DMS153 treated with DMSO at 0.1 percent for 48 hours (cell line): Measurements from ENCODE around the gene PTPRT.

ENCODE experiments used
- DNase-seq: peaks from one replicate; lab custom pipeline; 2025; ENCODE audit not compliant: unreplicated experiment; lab: John Stamatoyannopoulos, UW

Gene PTPRT

DNA sequence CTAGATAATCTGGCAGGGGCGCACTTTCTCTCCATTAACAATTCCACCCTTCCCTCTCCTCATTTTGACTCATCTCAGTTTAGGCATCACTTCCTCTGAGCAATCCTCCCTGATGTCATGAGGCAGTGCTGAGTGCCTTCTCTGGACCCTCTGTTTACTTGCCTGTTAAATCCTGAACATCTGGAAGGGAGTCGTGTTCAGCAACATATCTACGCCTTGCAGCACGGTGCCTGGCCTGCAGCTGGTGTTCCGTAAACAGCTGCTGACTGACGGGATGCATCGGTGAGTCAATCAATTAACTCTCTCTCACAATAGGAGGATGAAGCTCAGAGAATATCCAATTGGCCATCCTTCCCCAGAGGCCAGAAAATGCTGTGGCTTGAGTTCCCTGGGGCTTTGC is 613.5 kb downstream of the PTPRT start:
- no peak for DNase-seq

DNA sequence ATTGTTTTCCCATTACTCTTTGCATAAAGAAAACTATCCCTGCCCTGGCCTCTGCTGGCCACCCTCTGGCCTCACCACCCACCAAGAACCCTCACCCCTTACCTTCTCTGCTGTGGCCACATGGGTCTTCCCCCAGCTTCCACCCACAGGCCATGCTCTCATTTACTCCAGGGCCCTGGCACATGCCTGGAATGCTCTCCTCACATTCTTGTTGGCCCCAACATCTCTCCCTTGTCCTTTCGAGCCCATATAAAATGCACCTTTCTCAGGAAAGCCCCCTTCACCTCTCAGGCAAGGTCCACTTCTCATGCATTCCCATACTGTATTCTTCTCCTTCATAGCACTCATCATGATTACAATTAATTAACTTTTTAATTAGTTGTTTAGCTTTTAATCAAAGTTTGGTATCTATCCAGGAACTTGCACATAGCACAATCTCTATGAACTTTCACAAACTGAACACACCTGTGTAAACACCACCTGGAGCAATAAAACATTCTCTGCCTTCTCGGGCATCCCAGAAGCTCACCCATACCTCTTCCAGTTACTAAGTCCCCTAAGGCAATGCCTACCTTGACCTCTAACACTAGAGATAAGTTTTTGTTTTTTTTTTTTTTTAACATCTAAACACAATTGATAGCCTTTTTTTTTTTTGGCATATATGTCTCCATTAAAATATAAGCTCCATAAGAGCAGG is 617.2 kb downstream of the PTPRT start:
- DNase-seq: no peak

DNA sequence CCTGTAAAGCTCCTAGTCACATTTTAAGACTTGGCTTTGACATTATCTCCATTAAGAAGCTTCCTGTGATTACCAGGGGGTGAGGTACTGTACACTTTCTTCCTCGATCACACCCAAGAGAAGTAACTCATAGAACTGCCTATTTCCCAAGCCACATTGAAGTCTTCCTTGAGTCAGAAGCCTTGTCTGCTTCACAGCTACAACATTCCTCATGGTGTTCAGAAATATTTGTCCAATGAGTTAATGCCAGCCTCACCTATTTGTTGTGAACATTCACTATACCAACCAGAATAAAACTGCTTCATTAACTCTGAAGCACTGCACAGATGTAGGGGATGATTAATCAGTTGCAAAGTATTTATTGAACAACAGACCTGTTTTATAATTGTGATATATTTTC is 622.3 kb downstream of the PTPRT start:
- no peak for DNase-seq

DNA sequence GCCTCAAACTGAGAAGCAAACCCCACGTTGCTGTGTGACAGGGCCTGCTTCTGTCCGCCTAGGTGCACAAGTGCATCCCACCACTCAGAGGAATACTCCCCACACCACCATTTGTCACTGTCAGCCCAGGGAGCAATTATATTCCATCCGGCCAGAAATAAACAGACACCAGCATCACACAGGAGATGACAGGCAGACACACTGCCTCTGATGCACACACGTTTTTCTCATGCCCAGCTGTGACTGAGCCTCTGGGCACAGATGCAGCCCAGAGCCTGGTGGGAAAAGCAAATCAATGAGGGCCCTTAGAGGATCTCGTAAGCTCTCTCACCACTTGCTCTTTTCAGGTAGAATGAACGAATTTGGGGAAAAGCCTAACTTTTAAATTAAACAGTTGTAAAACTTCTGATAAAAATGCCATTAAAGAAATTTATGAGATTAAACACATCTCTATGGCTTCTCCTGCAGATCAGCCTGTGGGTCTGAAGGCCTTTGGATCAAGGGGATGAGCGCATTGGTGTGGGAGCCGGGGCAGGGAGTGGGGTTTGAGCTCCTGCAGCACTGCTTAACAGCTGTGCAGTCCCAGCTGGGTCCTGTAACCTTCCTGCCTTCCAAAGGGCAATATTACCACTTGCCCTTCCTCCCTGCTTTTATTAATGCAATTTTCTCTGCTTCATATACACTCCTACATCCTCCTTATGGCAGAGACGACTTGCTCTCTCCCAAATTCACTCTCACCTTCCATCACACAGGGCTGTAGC is 624.3 kb downstream of the PTPRT start:
- no peak for DNase-seq

DNA sequence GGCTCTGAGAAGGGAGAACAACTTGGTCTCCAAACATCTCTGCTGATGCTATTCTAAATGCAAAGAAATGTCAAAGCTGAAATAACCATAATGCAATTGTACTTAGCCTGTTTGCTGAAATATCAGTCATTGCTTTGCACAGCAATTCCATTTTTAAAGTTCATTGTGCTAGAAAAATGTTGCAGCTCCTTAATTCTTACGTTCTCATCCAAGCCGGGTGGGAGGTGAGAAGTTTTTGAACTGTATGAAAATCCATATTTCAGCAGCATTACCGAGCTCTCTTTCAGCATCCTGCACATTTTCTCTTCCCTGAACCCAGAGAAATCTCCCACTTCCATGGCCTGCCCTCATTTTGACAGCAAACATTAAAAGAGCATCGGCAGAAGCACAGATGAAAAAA is 630.0 kb downstream of the PTPRT start:
- no peak for DNase-seq

DNA sequence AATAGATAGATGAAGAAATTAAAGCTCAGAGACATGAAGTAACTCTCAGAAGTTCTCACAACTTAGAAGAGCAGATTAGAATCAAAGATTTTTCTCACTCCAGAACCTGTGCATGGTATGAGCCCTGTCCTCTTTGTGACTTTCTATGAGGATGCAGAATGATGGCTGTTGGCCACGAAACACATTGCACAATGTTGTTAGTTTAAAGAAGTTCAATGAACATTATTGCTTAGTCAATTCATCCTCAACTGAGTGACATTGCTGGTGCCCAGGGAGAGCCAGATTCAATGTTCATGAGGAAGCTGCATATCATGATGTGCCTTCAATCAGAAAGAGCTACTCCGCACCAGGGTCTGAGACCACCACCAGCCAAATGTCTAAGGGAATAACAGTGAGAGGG is 633.1 kb downstream of the PTPRT start:
- no peak for DNase-seq

DNA sequence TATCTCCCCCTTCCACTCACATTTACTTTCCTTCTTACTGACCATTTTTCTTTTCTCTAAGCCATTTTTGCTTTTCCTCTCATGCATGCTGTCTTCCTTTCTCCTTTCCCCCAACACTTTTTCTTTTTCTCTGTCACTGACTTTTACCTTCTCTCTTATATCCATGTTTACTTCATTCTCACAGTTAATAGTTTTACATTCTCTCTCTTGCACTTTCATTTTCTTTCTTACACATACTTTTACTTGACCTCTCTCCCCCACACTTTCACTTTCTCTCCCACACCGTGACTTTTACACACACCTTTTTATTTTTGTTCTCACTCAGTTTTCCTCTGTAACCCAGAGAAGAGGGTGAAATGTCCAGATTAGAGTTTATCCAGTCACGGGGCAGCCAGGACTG is 636.3 kb downstream of the PTPRT start:
- DNase-seq: no peak

DNA sequence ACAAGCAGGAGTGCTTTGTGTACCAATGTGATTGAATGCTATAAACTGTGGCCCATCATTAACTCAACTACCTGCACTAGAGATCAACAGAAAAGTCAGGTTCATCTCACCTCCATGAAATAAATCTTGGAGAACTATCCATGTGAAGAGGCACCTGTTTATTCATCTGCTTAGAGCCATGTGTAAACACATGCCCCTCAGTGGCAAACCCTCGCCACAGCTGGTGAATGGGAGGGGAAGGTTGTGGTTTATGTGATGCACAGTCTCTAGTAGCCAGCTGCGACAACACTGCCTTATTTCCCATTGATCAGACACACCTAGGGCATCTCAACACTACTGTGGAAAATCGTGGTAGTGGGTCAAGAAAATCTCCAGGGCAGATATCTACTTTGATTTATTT is 640.2 kb downstream of the PTPRT start:
- no peak for DNase-seq

DNA sequence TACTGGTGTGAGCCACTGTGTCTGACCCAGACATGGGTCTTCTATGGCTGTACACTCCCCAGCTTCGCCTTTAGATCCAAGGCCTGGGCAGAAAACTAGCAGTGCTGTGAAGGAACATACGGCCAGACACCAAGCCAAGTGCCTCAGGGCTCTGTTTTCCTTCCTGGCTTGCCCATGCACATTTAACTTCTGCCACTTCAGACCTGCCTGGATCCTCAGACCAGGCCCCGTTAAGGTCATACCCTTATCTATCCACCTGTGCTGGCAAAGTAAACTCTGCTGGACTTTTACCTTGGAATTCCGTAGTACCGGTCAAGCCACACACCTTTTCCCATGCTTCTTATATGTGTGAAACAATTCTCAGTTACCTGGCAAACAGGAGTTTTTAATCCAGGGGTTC is 644.8 kb downstream of the PTPRT start:
- no peak for DNase-seq

DNA sequence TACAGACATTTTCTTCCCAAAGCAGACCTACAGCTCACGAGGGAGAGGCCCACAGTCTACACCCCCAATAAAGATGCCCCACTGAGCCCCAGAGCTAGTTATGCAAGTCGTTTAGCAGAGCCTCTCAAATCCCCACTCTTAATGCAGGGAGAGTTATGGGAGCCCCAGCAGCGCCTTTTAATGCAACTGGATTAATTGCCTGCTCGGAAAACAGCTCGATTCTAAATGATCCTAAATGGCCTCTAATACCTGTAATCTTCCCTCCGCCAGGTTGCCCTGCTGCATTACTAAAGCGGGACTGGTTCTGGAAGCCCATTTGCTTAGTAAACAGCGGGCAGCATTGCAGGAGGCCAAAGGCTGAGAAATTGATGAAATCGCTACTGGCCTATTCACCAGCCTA is 656.9 kb downstream of the PTPRT start:
- DNase-seq: no peak

DNA sequence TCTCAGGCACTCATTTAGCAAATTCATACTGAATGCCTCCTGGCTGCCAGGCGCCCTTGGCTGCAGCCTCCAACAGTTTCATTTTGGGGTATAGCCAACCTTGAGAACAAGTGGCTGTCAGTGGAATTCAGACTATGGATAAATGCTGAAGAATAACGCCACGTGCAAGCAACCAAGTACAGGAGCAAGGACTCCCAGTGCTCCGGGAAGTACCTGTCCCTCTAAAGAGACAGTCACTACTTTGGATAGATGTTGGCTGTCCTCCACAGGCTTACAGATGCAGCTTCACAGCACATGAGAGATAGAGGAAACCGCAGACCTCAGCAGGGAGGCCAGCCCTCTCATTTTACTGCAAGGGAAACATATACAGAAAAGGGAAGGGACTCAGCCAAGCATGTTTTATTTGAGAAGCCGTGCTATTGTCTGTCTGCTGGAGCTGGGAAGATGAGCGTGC is 658.2 kb downstream of the PTPRT start:
- DNase-seq: no peak

DNA sequence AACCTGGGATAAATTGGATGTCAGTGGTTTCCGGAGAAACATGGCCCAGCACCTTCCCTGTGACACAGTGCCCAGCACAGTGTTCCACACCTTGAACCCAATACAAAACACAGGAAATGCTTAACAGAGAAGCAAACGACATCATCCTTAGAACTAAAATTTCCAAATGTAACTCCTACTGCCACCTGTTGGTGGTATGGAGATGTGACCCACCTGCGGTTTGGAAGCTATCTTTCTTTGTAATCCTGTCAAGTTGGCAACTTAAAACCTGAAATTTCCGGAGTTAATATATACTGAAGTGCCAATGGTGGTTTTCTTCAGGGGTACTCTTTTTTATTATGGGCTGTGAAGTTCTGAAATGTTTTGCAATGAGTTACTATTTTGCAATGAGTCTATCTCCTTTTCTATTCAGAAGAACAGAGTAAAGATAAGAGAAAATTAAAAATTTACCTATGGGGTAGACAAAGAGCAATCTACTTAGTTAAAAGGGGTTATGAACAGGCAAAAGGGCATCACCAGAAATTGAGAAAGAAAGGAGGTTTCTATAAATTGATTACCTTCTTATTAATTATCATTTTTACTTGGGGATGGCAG is 658.8 kb downstream of the PTPRT start:
- peak; percentile 56 for DNase-seq

DNA sequence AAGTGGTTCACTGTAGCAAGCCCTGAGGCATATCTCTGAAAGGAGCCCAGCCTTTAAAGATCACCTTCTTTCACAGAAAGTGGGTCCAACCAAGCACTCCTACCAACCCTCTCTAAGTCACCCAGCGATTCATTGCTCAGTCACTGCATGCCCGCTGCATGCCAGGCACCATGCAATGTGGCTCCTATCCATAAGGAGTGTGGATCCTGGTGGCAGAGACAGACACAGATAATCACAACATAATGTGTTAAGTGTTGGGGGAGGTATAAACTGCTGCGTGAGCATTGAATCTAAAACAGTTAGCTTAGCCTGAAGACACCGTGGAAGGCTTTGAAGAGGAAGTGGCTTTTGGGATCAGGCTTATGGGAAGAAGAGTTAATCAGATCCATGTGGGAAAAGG is 659.5 kb downstream of the PTPRT start:
- no peak for DNase-seq

DNA sequence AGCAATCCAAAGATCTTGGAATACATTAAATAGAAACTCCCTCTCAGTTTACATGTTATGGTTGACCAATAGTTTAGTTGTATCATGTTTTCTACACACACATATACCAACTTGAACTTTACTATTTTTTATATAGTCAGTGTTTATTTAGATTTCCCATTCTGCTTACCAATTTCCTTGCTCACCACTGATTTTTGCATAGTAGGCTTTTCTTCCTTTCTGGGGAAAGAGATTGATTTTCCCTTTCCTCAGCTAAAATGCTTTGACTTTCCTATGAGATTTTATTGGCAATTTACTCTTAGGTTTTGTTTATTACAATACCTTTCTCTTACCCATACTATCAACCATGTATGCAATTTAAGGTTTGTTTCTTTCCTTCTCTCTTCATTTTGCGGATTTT is 665.6 kb downstream of the PTPRT start:
- no peak for DNase-seq

DNA sequence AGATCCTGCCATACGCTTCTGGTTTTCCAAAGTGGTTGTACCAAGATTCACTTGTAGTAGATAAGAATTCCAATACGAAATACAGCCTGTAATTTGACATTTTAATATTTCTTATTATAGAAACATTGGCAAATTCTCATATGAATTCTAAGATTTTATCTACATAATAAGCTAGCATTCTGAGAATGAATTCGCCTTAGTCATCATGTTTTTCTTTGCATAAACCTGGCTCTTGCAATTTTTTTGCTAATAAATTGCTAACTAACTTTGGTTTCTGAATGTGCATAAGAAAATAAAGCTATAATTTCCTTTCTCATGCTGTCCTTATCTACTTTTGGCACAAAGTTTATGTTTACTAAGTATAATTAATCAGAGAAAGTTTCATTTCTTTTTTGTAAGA is 673.0 kb downstream of the PTPRT start:
- DNase-seq: no peak

DNA sequence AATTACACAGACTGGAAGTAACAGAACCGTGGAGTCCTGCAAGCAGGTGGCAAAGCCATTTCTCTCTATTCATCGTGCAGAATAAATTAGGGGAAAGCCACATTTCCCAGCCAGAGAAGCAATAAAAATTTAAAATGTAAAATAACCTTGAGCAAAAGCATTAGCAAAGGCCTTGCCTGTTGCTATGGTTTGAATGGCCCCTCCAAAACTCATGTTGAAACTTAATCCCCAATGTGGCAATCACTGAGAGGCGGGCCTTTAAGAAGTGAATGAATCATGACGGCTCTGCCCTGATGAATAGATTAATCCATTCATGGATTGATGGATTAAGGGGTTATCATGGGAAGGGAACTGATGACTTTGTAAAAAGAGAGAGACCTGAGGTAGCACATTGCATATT is 679.0 kb downstream of the PTPRT start:
- no peak for DNase-seq

DNA sequence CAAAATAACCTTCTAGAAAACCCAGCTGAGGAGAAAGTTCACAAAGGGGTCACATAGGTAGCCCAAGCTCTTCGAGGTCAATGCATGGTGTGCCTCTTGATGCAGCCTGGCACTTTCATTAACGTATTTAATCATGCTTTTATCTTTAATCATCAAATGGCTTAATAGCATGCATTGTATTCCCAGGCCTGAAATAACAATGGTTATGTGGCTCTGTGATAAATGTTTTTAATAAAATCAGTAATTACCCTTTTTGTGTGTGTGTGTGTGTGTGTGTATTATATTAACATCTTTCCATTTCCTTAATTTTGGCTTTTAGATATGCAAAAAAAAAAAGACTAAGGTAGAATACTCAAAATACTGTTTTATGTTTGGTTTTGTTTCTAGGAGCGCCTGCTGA is 681.8 kb downstream of the PTPRT start:
- DNase-seq: no peak

DNA sequence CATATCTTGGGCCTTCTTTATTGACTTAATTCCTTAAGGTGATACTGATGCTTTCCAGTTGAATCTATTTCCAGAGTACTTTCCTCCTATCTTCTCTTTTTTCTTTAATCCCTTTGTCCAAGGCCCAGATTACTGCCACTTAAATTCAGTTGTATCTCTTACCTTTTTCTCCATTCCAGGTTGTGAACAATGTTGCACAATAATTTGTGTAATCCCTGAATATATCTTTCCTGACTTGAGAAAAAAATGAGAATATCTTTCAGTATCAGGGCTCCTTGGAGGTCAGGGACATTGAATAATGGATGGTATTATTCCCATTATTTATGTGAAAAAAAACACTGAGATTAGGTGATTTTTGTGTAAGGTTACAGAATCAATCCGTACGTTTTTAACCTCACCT is 683.3 kb downstream of the PTPRT start:
- no peak for DNase-seq

DNA sequence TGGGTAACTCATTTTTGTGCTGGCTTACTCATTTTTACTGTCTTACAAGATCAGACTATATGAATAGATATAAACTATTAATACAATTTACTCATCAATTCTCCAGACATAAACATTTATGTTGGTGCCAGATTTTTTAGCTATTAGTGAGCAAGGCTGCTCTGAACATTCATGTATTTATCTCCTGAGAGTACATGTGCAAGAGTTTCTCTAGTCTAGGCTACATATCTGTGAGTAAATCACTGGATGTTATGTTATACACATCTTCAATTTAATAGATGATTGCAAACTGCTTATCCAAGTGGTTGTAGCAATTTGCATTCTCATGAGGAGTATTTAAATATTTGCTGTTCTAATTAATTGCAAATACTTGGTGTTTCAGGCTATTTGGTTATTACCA is 687.1 kb downstream of the PTPRT start:
- no peak for DNase-seq

DNA sequence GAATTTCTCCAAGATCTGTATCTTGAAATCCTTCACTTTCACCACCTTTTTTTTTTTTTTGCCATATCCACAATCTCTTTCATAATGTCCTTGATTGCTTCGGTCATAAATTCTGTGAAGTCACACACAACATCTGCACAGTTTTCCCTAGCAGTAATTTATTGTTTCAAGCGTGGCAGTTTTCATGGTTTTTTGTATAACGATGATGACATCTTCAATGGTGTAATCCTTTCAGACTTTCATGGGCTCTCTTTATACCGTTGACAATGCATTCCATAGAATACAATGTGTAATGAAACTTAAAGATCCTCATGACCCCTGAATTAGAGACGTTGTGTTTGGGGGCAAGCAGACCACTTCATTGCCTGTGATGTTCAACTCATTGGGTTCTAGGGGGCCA is 693.1 kb downstream of the PTPRT start:
- no peak for DNase-seq

DNA sequence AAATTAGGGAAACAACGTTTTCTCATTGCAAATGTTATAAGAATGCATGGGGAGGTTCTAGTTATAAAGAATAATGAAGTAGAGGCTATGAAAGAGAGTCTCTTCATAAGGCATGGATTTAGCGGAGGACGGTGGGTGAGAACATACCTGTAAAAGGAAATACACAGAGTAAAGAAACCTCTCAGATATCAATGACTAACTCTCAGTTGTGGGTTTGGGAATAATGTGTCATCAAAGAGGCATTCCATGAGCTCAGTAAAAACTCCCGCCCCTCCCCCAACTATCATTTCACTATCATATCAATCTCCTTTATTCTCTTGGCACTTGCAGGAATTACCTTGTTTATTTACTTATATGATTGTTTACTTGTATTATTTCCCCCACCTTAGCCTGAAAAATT is 695.4 kb downstream of the PTPRT start:
- DNase-seq: no peak

DNA sequence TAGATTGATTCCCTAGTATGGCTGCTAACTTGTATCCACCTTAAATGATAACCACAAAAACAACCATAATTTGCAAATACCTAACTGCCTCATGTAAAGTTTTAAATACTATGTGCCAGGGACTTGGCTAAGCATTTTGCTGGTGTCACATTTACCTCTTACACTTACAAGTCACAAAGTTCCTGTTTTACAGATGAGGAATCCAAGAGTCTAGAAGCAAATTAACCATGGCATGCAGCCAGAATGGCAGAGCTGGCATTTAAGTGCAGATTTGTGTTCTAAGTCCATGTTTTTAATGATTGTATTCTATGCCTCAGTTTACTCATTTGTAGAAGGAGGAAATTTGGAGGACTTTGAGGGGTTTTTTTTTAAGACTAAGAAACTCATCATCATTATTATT is 696.7 kb downstream of the PTPRT start:
- no peak for DNase-seq
